Measurements from ENCODE around the gene EREG. TPM values are rescaled to one million over a fixed set of nuclear protein-coding genes. Genes with fewer than 3 reads are reported as not detected.

The EREG gene
- total RNA-seq, 1 experiment from 2014 or later = 498 TPM

DNA sequence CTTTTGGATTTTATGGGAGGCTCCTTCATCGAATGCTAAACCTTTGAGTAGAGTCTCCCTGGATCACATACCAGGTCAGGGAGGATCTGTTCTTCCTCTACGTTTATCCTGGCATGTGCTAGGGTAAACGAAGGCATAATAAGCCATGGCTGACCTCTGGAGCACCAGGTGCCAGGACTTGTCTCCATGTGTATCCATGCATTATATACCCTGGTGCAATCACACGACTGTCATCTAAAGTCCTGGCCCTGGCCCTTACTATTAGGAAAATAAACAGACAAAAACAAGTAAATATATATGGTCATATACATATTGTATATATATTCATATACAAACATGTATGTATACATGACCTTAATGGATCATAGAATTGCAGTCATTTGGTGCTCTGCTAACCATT, 21.2 kb downstream of the EREG start (continued):
- TF ChIP-seq, protein P1, sequence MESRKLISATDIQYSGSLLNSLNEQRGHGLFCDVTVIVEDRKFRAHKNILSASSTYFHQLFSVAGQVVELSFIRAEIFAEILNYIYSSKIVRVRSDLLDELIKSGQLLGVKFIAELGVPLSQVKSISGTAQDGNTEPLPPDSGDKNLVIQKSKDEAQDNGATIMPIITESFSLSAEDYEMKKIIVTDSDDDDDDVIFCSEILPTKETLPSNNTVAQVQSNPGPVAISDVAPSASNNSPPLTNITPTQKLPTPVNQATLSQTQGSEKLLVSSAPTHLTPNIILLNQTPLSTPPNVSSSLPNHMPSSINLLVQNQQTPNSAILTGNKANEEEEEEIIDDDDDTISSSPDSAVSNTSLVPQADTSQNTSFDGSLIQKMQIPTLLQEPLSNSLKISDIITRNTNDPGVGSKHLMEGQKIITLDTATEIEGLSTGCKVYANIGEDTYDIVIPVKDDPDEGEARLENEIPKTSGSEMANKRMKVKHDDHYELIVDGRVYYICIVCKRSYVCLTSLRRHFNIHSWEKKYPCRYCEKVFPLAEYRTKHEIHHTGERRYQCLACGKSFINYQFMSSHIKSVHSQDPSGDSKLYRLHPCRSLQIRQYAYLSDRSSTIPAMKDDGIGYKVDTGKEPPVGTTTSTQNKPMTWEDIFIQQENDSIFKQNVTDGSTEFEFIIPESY (IDR thresholded peaks at IDR 0.05; ENCODE audit: extremely low read depth, insufficient replicate concordance, low read length) = no peak
- TF ChIP-seq POLR2AphosphoS5 (IDR thresholded peaks at IDR 0.05; ENCODE audit: low read depth, low read length) = peak; percentile 73

DNA sequence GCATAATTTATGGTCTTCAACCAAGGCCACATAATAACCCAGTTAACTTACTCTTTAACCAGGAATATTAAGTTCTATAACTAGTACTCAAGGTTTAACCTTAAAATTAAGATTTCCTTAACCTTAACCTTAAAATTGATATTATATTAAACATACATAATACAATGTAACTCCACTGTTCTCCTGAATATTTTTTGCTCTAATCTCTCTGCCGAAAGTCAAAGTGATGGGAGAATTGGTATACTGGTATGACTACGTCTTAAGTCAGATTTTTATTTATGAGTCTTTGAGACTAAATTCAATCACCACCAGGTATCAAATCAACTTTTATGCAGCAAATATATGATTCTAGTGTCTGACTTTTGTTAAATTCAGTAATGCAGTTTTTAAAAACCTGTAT, 22.8 kb downstream of the EREG start:
- POLR2A ChIA-PET = interaction anchor here (0.8 kb wide), 1 partner anchor 57 kb away, joined by 3 read pairs; the partner anchor contains the start of gene AREG
- Histone ChIP-seq H3K9me3 (ENCODE audit: control insufficient read depth in 1 of 2, insufficient read depth in 1 of 2, low read depth in 1 of 2, low read length in 2 of 2) (no peaks in the 10 kb centered on the region), H2AFZ (ENCODE audit: low read depth, low read length, poor library complexity, severe bottlenecking) (no peak overlapping the region), H3K4me3 (replicated peaks in 1 of 2; ENCODE audit: low read depth in 1 of 2, low read length in 2 of 2) (no peak overlapping the region), H3K9me2 (ENCODE audit: insufficient read depth) (no peaks in the 10 kb centered on the region), H3K9ac (ENCODE audit: low read length) (no peak overlapping the region), H3K27me3 (ENCODE audit: insufficient read depth, low read length) (no peaks in the 10 kb centered on the region), H3K79me2 (ENCODE audit: insufficient read depth, low read length) (peaks cover 27% of the 10 kb centered on the region), H3K36me3 (ENCODE audit: control insufficient read depth in 1 of 2, insufficient read depth in 2 of 2, low read length in 2 of 2) (peaks cover 28 to 43% of the 10 kb centered on the region in 2 experiments), H4K20me1 (ENCODE audit: insufficient read depth) (peaks cover 11% of the 10 kb centered on the region; the same call in 1 of the 2 replicates), H3K4me1 (ENCODE audit: control insufficient read depth in 1 of 2, insufficient read depth in 2 of 2, low read length in 2 of 2) (peaks cover 5 to 36% of the 10 kb centered on the region in 2 experiments; a peak in 3 of 4 replicates), H3K27ac (ENCODE audit: low read depth, low read length) (peak overlapping the region; percentile 12; the same call in 1 of the 2 replicates), H3K4me2 (ENCODE audit: low read length) (no peak overlapping the region)
- ATAC-seq (no peak), DNase-seq (ENCODE audit: low read depth, low spot score) (no peak)
- CTCF ChIA-PET = no interaction called here
- RAD21 ChIA-PET (ENCODE audit: low non-redundant PET in 1 of 2, low total read pairs in 2 of 2, uncharacterized antibody in 2 of 2, unreplicated experiment in 2 of 2) = no interaction called here
- TF ChIP-seq RAD21 (IDR thresholded peaks at IDR 0.05; ENCODE audit: low read depth) (no peak), TCF7L2 (IDR thresholded peaks at IDR 0.05; ENCODE audit: borderline replicate concordance, extremely low read depth, insufficient read depth, insufficient read length) (no peak), SRF (IDR thresholded peaks at IDR 0.05; ENCODE audit: low read depth) (no peak), JUND (IDR thresholded peaks at IDR 0.05) (no peak), SP1 (IDR thresholded peaks at IDR 0.05; ENCODE audit: low read depth) (no peak), FOSL1 (IDR thresholded peaks at IDR 0.05; ENCODE audit: low read depth) (no peak), ZFX (IDR thresholded peaks at IDR 0.05) (no peak), SIN3A (IDR thresholded peaks at IDR 0.05; ENCODE audit: low read depth) (no peak), POLR2AphosphoS5 (IDR thresholded peaks at IDR 0.05; ENCODE audit: low read depth, low read length) (peak; percentile 56; the same call in 1 of the 2 replicates)
- BruUV-seq (replicated peaks) = no TSS peak
- intact Hi-C loops (cut with micrococcal nuclease) = no loop called here

All from HCT116 (cell line).